Glutamatergic neuron (in vitro differentiated cells): ENCODE data around the gene SYNGR4. TPM values are rescaled to one million over a fixed set of nuclear protein-coding genes. Genes with fewer than 3 reads are reported as not detected.
"Not testable (repeated sequence)": the region's sequence is repeated elsewhere in the genome, so short reads cannot be mapped to it uniquely, and the experiment has no call there.

Experiments
- DNase-seq: peaks from one replicate; pipeline ENCODE4 v3.0.0; 2022
- H3K27ac Mint-ChIP-seq: one replicate; pipeline ENCODE4 v1.8.0; 2020; ENCODE audit warnings: mild to moderate bottlenecking, mixed read lengths, inconsistent platforms; ENCODE audit not compliant: unreplicated experiment
- H3K27me3 Mint-ChIP-seq: one replicate; pipeline ENCODE4 v1.8.0; 2020; ENCODE audit warnings: mild to moderate bottlenecking, moderate library complexity, mixed read lengths, inconsistent platforms; ENCODE audit not compliant: unreplicated experiment
- H3K36me3 Mint-ChIP-seq: one replicate; pipeline ENCODE4 v1.8.0; 2020; ENCODE audit warnings: mild to moderate bottlenecking, mixed read lengths, inconsistent platforms; ENCODE audit not compliant: unreplicated experiment
- H3K4me1 Mint-ChIP-seq: one replicate; pipeline ENCODE4 v1.8.0; 2020; ENCODE audit warnings: mild to moderate bottlenecking, low read depth, mixed read lengths, inconsistent platforms; ENCODE audit not compliant: unreplicated experiment
- H3K4me3 Mint-ChIP-seq: one replicate; pipeline ENCODE4 v1.8.0; 2020; ENCODE audit warnings: mild to moderate bottlenecking, mixed read lengths, inconsistent platforms; ENCODE audit not compliant: unreplicated experiment
- H3K9me3 Mint-ChIP-seq: one replicate; pipeline ENCODE4 v1.8.0; 2020; ENCODE audit warnings: mild to moderate bottlenecking, moderate library complexity, mixed read lengths, inconsistent platforms; ENCODE audit not compliant: unreplicated experiment
- CTCF ChIP-seq: fragments of 200-600 bp; sonication (generic); IDR thresholded peaks from one replicate; pipeline ENCODE4 v1.5.0; 2021; ENCODE audit not compliant: partially characterized antibody, unreplicated experiment
- long read RNA-seq: library from polyadenylated mRNA; unstranded; transcript quantifications from one replicate; pipeline ENCODE4 v2.0.0, GENCODE V29; 2020; ENCODE audit not compliant: unreplicated experiment
- total RNA-seq: library from RNA; stranded (reverse); fragmentation: NEBNext Ultra II Directional; extraction: Animal tissue kit (Norgen Biotek cat#: 25700); gene quantifications from one replicate; pipeline ENCODE4 v1.2.1, GENCODE V29; 2021; ENCODE audit not compliant: unreplicated experiment

The SYNGR4 gene, protein sequence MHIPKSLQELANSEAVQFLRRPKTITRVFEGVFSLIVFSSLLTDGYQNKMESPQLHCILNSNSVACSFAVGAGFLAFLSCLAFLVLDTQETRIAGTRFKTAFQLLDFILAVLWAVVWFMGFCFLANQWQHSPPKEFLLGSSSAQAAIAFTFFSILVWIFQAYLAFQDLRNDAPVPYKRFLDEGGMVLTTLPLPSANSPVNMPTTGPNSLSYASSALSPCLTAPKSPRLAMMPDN
- not detected for total RNA-seq
- long read RNA-seq, result 0 reads

GRCh38 chr19:48363810-48364597 lies at the start of gene SYNGR4, which contains the start of gene TMEM143:
TSS of gene SYNGR4 (plus strand) at chr19:48364367. CDS start at chr19:48365843, 1,476 bp downstream.
TSS of gene TMEM143 (minus strand) at chr19:48363940. CDS start at chr19:48363920, 20 bp downstream.
- H3K27ac Mint-ChIP-seq, result peak within 1 kb of the TSS; percentile 84
- peak; percentile 98 for DNase-seq
- H3K27me3 Mint-ChIP-seq, result peaks cover 4% of the 10 kb centered on the region
- H3K36me3 Mint-ChIP-seq, result no peaks in the 10 kb centered on the region
- H3K4me3 Mint-ChIP-seq, result peak within 1 kb of the TSS; percentile 85
- peaks cover 4% of the 10 kb centered on the region for H3K9me3 Mint-ChIP-seq
- H3K4me1 Mint-ChIP-seq, result peaks cover 3% of the 10 kb centered on the region
- TF ChIP-seq CTCF, result no peak

DNA sequence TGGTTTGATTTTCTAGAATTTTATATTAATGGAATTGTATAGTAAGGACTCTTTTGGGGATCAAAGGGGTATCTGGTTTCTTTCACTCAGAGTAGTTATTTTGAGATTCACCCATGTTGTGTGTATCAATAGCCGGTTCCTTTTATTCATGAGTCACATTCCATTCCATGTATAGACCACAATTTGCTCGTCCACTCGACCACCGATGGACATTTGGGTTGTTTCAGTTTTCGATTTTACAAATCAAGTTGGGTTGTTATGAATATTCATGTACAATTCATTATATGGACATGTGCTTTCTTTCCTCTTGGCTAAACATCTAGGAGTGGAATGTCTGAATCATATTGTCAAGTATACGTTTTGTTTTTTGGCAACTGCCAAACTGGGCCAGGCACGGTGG lies 48.5 kb upstream of the SYNGR4 start:
- Mint-ChIP-seq H3K27ac (no peak overlapping the region), H3K4me1 (no peaks in the 10 kb centered on the region), H3K4me3 (no peak overlapping the region), H3K9me3 (no peaks in the 10 kb centered on the region), H3K36me3 (no peaks in the 10 kb centered on the region), H3K27me3 (peaks cover 1% of the 10 kb centered on the region)
- no peak for DNase-seq
- no peak for TF ChIP-seq CTCF

- not testable (repeated sequence) for H3K27ac Mint-ChIP-seq, DNase-seq, H3K27me3 Mint-ChIP-seq
Observed at GRCh38 chr19:48317708-48317960, 46.5 kb upstream of the SYNGR4 start.

GRCh38 chr19:48318286-48318987 lies 45.7 kb upstream of the SYNGR4 start:
- H3K9me3 Mint-ChIP-seq, result peaks cover 5% of the 10 kb centered on the region
- no peaks in the 10 kb centered on the region for H3K4me1 Mint-ChIP-seq
- no peak for DNase-seq
- H3K36me3 Mint-ChIP-seq, result no peaks in the 10 kb centered on the region
- peaks cover 7% of the 10 kb centered on the region for H3K27me3 Mint-ChIP-seq
- no peak for TF ChIP-seq CTCF
- H3K27ac Mint-ChIP-seq, result no peak overlapping the region
- no peak overlapping the region for H3K4me3 Mint-ChIP-seq

More at GRCh38 chr19:48317708-48317960, 46.5 kb upstream of the SYNGR4 start:
- not testable (repeated sequence) for H3K4me3 Mint-ChIP-seq, H3K36me3 Mint-ChIP-seq, H3K4me1 Mint-ChIP-seq, H3K9me3 Mint-ChIP-seq

DNA sequence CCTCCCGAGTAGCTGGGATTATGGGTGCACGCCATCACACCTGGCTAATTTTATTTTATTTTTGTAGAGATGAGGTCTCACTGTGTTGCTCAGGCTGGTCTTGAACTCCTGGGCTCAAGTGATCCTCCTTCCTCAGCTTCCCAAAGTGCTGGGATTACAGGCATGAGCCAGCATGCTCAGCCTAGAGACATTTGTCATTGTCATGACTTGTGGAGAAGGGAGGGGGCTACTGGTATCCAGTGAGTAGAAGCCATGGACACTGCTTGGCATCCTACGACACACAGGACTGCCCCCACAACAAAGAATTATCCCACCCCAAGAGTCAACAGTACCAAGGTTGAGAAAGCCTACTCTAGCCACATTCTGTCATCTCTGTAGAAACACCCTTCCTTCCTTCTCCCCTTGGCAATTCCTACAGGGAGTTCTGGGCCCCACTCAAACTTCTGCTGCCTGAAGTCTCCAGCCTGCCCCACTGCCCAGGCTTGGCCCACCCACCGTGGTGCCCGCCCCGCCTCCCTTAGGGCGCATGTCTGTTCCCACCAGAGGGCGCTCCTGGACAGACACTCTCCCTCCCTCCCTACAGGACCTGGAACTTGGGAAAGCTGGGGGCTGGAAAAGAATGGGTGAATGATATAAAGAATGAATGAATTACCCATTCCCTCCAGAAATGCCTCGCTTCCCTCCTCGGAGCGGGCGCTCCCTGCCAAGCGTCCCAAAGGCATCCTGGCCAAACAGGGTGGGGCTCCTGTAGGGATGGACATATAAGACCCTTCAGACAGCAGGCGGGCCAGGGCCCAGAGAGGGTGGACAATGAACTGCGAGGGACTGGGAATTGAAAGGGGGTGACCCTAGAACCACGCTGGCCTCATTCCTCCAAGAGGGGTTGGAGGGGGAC lies 44.3 kb upstream of the SYNGR4 start:
- H3K36me3 Mint-ChIP-seq, result no peaks in the 10 kb centered on the region
- peak; percentile 75 for TF ChIP-seq CTCF
- DNase-seq, result peak; percentile 89
- H3K9me3 Mint-ChIP-seq, result peaks cover 6% of the 10 kb centered on the region
- no peak overlapping the region for H3K4me3 Mint-ChIP-seq
- peaks cover 7% of the 10 kb centered on the region for H3K27me3 Mint-ChIP-seq
- no peak overlapping the region for H3K27ac Mint-ChIP-seq
- H3K4me1 Mint-ChIP-seq, result no peaks in the 10 kb centered on the region
